Activated CD8-positive, alpha-beta memory T cell treated with anti-CD3 and anti-CD28 coated beads, Interleukin-2, amount 10 ng/mL, durations not matched to agents 7 days and 5 days (primary cell): Measurements from ENCODE around the gene RAB35. TPM values are rescaled to one million over a fixed set of nuclear protein-coding genes. Genes with fewer than 3 reads are reported as not detected.

Experiments
- ATAC-seq: fragments of 150-1000 bp; cut with Tn5 transposase; one replicate; pipeline ENCODE4 v1.10.0; 2021; ENCODE audit warnings: moderate library complexity
- CTCF ChIA-PET: fragments of 350-600 bp; sonication (Branson Sonifier 250); formaldehyde crosslinking; loops from one replicate; lab custom pipeline; 2021; ENCODE audit warnings: antibody characterized with exemption; lab: Charles Lee
- DNase-seq: peaks from one replicate; pipeline ENCODE4 v3.0.0-alpha.2; 2020
- H3K27ac Mint-ChIP-seq: one replicate; pipeline ENCODE4 v1.8.0; 2021; ENCODE audit warnings: mild to moderate bottlenecking, mixed read lengths
- H3K27me3 Mint-ChIP-seq: one replicate; pipeline ENCODE4 v1.8.0; 2021; ENCODE audit warnings: mixed read lengths
- H3K36me3 Mint-ChIP-seq: one replicate; pipeline ENCODE4 v1.8.0; 2021; ENCODE audit warnings: mild to moderate bottlenecking, mixed read lengths
- H3K4me1 Mint-ChIP-seq: one replicate; pipeline ENCODE4 v1.8.0; 2021; ENCODE audit warnings: mixed read lengths
- H3K4me3 Mint-ChIP-seq: one replicate; pipeline ENCODE4 v1.8.0; 2021; ENCODE audit warnings: mild to moderate bottlenecking, moderate library complexity, mixed read lengths
- H3K9me3 Mint-ChIP-seq: one replicate; pipeline ENCODE4 v1.8.0; 2022; ENCODE audit warnings: low read depth, mixed read lengths
- total RNA-seq, 2 experiments: library from RNA; stranded (reverse); gene quantifications; one replicate each; pipeline ENCODE4 v1.2.3, GENCODE V29; 2021

Gene RAB35
- total RNA-seq, 2 experiments from 2014 or later = 63.7 to 81.3 TPM

DNA sequence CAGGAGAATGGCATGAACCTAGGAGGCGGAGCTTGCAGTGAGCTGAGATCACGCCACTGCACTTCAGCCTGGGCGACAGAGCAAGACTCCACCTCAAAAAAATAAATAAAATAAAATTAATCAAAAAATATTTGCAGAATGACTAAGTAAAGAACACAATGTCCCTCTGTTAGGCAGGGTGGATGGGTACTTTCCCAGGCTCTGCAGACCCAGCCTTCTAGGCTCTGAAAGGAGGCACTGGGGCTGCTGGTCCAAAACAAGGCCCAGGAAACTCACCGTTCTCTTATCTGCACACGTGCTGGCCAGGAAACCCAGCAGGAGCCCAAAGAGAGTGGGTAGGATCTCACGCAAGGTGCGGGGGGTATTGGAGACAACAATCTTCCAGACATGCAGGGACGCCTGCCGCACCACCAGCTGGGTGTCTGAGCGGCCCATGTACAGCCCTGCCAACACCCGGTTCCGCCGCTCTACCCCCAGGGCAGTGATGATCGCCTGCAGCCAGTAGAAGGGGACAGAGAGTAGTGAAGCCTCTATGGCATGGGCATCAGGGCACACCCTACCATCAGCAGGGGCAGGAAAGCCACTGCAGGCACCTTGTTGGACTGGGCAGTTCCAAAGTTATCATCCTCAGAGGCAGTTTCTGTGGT, 25.8 kb upstream of the RAB35 start:
- CTCF ChIA-PET = no interaction called here
- H3K4me3 Mint-ChIP-seq = no peak overlapping the region
- no peaks in the 10 kb centered on the region for H3K27me3 Mint-ChIP-seq
- H3K4me1 Mint-ChIP-seq = no peaks in the 10 kb centered on the region
- no peak for ATAC-seq
- peaks cover 49% of the 10 kb centered on the region for H3K36me3 Mint-ChIP-seq
- H3K27ac Mint-ChIP-seq = no peak overlapping the region
- DNase-seq = no peak
- H3K9me3 Mint-ChIP-seq = no peaks in the 10 kb centered on the region

DNA sequence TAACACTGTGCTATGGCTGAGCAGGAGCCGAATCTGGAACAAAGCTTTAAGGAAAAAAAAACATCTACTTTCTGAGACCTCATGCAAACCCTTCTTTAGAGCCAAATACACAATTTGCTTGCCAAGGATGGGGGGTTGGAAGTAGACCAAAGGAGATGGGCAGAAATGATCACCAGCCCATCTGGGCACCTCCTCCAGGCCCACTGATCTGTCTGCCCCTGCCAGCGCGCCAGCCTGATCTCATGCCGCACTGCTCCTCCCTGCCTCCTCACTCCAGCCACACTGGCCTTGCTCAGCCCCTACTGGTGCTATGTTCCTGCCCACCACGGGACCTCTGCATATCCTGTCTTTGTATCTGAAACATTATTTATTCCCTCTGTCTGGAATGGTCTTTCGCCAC, 24.8 kb upstream of the RAB35 start:
- Mint-ChIP-seq H3K36me3 (peaks cover 51% of the 10 kb centered on the region), H3K9me3 (no peaks in the 10 kb centered on the region), H3K27me3 (no peaks in the 10 kb centered on the region), H3K27ac (no peak overlapping the region), H3K4me1 (no peaks in the 10 kb centered on the region), H3K4me3 (no peak overlapping the region)
- CTCF ChIA-PET = no interaction called here
- DNase-seq = no peak
- ATAC-seq = no peak

DNA sequence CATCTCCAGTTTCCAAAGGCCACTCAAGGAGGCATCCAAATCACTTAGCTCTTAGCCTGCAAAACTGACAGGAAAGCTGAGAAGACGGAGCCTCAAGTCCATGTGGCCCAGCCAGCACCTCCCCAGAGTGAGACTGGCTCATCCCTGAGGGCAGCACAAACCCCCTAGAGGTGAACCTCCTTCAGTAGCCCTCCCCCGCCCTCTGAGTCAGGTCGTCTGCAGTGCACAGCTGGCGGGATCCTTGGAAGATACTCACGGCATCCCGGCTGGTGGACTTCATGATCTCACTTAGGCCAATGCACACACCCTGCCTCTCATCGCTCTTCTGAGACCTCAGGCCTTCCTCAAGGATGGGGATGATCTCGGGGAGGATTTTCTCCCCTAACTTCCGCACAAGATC, 24.1 kb upstream of the RAB35 start:
- H3K4me3 Mint-ChIP-seq = no peak overlapping the region
- H3K27me3 Mint-ChIP-seq = no peaks in the 10 kb centered on the region
- H3K36me3 Mint-ChIP-seq = peaks cover 55% of the 10 kb centered on the region
- DNase-seq (no peak), ATAC-seq (no peak)
- H3K4me1 Mint-ChIP-seq = no peaks in the 10 kb centered on the region
- CTCF ChIA-PET = no interaction called here
- H3K9me3 Mint-ChIP-seq = no peaks in the 10 kb centered on the region
- H3K27ac Mint-ChIP-seq = no peak overlapping the region

DNA sequence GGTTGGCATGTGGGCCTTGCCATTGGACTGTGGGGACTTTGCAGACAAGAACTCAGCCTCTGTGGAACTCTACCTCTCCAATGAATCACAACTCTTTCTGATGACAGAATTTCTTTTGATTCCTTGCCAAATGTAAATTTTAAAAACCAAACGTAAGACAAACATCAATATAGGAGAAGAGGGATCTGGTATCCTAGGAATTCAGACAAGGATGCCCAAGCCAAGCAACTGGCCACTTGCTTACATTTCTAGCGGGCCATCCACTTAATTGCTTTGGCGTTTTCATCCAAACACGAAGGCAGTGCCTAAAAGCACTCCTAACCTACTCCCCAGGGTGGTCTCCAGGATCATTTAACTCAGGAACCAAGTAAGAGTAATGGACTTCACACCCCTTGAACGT, 23.4 kb upstream of the RAB35 start:
- ATAC-seq = no peak
- CTCF ChIA-PET = no interaction called here
- H3K4me1 Mint-ChIP-seq = peaks cover 1% of the 10 kb centered on the region
- no peaks in the 10 kb centered on the region for H3K9me3 Mint-ChIP-seq
- no peaks in the 10 kb centered on the region for H3K27me3 Mint-ChIP-seq
- no peak overlapping the region for H3K27ac Mint-ChIP-seq
- peaks cover 59% of the 10 kb centered on the region for H3K36me3 Mint-ChIP-seq
- H3K4me3 Mint-ChIP-seq = no peak overlapping the region
- no peak for DNase-seq

DNA sequence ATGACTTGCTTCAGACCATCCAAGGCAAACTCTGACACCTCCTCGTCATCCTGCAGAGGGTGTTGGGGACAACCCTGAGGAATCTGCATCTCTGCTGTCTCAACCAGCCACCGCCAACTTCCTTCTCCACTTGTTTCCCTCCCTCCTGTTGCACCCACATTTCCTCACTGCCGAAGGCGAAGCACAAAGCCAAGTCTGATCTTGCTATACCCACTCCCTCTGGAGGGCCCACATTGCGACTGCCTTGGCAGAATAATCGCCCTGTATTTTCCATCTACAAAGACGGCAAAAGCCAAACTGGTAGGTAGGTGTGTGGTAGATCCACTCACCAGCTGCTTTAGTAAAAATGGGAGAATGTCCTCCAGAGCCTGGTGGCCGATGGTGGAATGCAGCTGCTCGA, 21.8 kb upstream of the RAB35 start:
- Mint-ChIP-seq H3K27me3 (no peaks in the 10 kb centered on the region), H3K27ac (no peak overlapping the region), H3K36me3 (peaks cover 60% of the 10 kb centered on the region), H3K4me1 (peaks cover 3% of the 10 kb centered on the region), H3K9me3 (no peaks in the 10 kb centered on the region), H3K4me3 (no peak overlapping the region)
- DNase-seq = no peak
- no peak for ATAC-seq
- CTCF ChIA-PET = no interaction called here

DNA sequence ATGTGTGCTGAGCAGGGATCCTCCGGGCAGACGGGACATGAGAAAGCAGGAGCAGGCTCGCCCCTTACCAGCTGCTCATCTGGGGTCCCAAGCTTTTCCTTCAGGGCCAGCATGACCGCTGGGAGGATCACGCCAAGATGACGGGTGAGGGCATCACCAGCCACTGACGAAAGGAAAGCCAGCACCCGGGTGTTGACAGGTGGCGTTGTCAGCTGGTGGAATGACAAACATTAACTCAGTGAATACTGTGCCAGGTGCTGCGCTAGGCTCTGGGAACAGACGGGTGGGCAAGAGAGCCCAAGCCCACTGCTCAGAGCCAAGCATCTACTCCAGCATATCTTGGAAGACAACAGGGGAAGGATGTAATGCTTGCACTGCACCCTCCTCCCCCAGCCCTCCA, 21.3 kb upstream of the RAB35 start:
- CTCF ChIA-PET = no interaction called here
- Mint-ChIP-seq H3K4me3 (no peak overlapping the region), H3K9me3 (no peaks in the 10 kb centered on the region), H3K27me3 (no peaks in the 10 kb centered on the region), H3K27ac (no peak overlapping the region), H3K36me3 (peaks cover 61% of the 10 kb centered on the region), H3K4me1 (peaks cover 3% of the 10 kb centered on the region)
- ATAC-seq = no peak
- no peak for DNase-seq

DNA sequence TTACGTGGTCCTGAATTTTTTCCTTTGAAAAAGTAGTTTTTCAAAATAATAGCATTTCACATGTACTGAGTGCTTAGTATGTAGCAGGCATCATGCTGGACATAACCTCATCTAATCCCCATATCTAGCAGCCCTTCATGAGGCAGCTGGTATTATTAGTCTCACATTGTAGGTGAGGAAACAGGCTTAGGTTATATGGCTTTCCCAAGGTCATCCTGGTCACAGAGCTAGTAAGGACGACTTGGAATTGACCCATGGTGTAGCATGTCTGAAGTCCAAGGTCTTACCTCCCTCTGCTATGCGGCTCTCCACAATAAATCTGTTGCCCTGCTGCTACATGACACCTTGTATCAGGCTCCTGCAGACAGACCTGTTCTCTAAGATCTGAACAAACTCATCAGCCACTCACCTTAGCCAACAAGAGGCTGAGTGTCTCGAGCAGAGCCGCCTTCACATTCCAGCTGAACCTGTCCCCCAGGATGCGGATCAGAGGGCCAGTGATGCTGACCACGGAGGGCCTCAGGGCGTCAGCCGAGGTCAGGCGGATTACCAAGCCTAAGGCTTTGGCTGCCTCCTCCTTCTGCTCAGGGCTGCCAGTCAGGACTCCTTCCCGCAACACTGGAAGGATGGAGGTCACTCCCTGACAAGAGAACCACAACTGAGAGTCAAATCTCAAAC, 19.7 kb upstream of the RAB35 start:
- DNase-seq (no peak), ATAC-seq (no peak)
- Mint-ChIP-seq H3K4me3 (no peak overlapping the region), H3K9me3 (no peaks in the 10 kb centered on the region), H3K27ac (no peak overlapping the region), H3K4me1 (peaks cover 3% of the 10 kb centered on the region), H3K36me3 (peaks cover 54% of the 10 kb centered on the region), H3K27me3 (no peaks in the 10 kb centered on the region)
- CTCF ChIA-PET = no interaction called here

DNA sequence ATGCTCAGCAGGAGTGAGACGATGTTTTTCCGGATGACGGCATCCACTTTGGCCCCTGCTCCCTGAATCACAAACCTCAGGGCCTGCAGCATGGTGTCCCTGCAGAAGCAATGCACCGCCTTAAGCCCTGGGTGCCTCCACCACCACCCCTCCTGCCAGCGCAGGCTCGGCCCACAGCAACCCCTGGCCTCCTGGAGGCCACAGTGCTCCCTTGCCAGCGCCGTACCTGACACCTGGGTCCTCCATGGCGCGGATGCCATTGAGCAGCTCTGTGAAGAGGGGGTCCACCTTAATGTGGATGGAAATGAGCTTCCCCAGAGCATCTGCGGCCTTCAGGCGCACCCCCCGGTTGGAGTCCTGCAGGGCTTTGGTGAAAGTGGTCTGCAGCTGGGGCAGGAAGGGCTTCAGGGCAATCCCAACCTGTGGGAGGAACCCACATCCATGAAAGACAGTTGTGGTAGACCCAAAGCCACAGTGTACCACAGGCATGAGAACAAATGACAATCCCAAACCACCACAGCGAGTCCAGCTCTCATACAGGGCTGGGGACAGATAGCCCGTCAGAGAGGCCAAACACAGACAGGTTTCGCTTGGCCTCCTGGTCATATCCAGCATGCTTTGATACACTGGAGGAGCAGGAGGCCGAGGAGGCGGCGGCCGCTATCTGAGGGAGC, 17.9 kb upstream of the RAB35 start:
- no peaks in the 10 kb centered on the region for H3K27me3 Mint-ChIP-seq
- H3K9me3 Mint-ChIP-seq = no peaks in the 10 kb centered on the region
- H3K4me1 Mint-ChIP-seq = peaks cover 3% of the 10 kb centered on the region
- DNase-seq (no peak), ATAC-seq (no peak)
- CTCF ChIA-PET = interaction anchor here (1.4 kb wide), 1 partner anchor 67 kb away, joined by 3 read pairs; the partner anchor contains the start of gene RPLP0
- H3K36me3 Mint-ChIP-seq = peaks cover 51% of the 10 kb centered on the region
- no peak overlapping the region for H3K4me3 Mint-ChIP-seq
- no peak overlapping the region for H3K27ac Mint-ChIP-seq

DNA sequence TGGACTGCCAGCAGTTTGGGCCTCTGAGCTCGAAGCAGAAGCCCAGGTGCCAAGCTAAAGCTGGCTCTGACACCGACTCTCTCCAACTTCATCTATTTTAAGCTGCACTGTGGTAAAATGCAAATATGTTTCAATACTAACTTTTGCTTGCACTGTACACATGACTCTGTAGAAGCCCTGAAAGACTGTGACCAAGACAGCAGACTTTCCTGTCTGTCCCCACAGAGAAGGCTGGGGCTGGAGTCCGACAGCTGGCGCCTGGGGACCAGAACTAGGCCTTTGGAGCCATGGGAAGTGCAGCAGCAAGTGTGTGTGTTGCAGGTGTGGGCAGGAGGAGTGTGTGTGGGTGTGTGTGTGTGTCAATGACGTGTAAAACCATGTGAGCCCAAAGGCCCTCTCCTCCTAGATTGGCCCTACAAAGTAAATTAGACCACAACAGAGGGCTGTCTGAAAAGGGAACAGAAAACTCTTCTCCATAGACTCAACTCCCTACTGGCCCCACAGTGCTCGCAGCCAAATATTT, 16.4 kb upstream of the RAB35 start:
- H3K27me3 Mint-ChIP-seq = no peaks in the 10 kb centered on the region
- peaks cover 55% of the 10 kb centered on the region for H3K36me3 Mint-ChIP-seq
- H3K27ac Mint-ChIP-seq = no peak overlapping the region
- ATAC-seq = no peak
- H3K4me3 Mint-ChIP-seq = no peak overlapping the region
- H3K9me3 Mint-ChIP-seq = no peaks in the 10 kb centered on the region
- peaks cover 3% of the 10 kb centered on the region for H3K4me1 Mint-ChIP-seq
- DNase-seq = no peak
- CTCF ChIA-PET = interaction anchor here (0.7 to 1.1 kb wide), 2 partner anchors 16 to 68 kb away, joined by 3 read pairs; partner anchors contain the start of gene RPLP0

DNA sequence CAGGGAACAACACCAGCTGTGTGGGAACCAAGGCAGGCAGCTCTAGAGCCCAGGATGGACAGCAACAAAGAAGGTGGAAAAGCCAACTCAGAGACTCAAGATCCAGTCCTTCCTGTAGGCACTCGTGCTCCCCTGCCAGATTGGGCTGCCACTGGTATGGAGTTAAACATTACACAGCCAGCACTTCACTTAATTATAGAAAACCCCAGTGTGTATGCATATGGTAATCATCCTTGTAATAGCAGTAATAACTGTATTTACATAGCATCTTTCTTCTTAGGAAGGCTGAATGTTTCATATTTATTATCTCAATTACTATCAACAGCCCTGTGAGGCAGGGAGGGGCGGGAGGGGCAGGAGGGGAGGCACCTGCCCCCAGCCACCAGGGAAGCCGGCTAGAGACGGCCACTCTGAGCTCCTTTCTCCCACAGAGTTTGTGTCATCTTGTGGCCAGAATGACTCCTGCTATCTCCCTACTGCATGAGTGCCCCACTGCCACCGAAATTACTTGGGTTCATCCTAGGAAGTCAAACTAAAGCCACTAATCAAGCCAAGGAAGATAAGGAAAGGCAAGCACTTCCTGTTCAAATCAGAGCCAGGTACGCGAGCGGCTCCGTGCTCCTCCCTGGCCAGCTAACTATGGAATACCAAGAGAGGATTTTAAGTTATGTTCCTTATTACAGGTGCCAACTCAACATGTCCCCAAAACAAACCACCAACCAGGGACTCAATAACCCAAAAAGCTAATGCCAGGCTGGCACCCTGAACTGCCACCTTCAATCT, 15.7 kb upstream of the RAB35 start:
- CTCF ChIA-PET = interaction anchor here (0.7 to 1.4 kb wide), 3 partner anchors 15 to 133 kb away, joined by 3 read pairs; partner anchors contain the start of genes PXN and RPLP0
- ATAC-seq (no peak), DNase-seq (no peak)
- Mint-ChIP-seq H3K4me3 (no peak overlapping the region), H3K9me3 (no peaks in the 10 kb centered on the region), H3K4me1 (peaks cover 4% of the 10 kb centered on the region), H3K27me3 (no peaks in the 10 kb centered on the region), H3K27ac (no peak overlapping the region), H3K36me3 (peaks cover 61% of the 10 kb centered on the region)

DNA sequence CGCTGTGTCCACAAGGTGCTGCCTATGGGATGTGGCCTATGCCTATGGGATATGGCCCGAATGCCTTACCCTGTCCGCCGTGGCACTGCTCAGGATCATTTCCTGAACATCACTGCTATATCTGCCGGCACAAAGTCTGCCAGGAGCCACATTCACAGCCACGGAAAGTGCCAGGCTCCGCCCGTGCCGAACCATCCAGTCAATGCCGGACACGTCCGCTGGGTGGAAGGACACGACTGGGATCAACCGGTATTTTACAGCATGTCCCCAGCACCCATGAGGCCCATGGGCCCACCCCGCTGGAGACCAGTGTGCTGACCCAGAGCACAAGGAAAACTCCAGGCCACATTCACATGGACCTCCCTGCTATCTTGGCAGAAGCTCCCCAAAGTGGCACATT, 14.6 kb upstream of the RAB35 start:
- Mint-ChIP-seq H3K27me3 (no peaks in the 10 kb centered on the region), H3K4me3 (no peak overlapping the region), H3K27ac (no peak overlapping the region), H3K9me3 (no peaks in the 10 kb centered on the region), H3K36me3 (peaks cover 59% of the 10 kb centered on the region), H3K4me1 (peaks cover 10% of the 10 kb centered on the region)
- CTCF ChIA-PET = interaction anchor here (1.4 kb wide), 1 partner anchor 134 kb away, joined by 3 read pairs; the partner anchor contains the start of gene PXN
- ATAC-seq (no peak), DNase-seq (no peak)

DNA sequence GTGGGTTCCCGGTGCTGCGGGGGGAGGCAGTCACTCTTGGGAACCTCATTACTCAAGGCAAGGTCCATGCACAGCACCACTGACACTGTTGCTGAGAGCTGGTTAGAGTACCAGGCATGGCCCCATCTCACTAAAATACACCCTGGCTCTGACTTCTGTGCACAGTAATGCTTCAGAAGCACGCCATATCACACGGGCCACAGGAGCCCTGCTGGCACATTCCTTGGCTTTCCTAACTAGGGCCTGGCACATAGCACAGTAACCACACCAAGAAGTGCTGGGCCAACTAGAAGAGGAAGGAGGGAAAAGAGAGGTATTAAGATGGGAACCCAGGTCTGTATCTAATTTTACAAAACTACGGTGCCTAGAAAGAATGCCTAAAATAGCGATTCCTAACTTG, 13.5 kb upstream of the RAB35 start:
- no peak for ATAC-seq
- H3K27me3 Mint-ChIP-seq = no peaks in the 10 kb centered on the region

DNA sequence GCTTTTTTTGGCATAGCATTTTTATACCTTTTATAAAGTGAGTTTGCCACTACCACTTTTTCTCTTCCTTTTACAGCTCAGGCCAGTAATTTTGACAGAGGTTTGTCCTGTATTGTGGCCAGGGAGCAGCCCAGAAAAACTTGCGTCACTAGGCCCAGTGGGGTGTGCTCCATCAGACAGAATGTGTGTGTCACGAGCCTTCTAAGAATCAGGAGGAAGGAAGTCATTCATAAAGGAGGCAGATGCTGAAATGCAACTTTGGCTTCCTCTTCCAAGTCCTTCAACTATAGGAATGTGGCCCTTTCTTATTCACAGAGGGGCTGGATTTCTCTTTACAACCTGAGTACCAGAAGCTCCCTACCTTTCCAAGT, 10.1 kb upstream of the RAB35 start:
- H3K36me3 Mint-ChIP-seq = peaks cover 35% of the 10 kb centered on the region
- ATAC-seq = no peak
- H3K4me1 Mint-ChIP-seq = peaks cover 30% of the 10 kb centered on the region
- CTCF ChIA-PET = interaction anchor here (1.0 to 1.3 kb wide), 2 partner anchors 9 to 41 kb away, joined by 3 to 5 read pairs; no protein-coding TSS in a partner anchor
- H3K27ac Mint-ChIP-seq = no peak overlapping the region
- H3K9me3 Mint-ChIP-seq = no peaks in the 10 kb centered on the region
- H3K4me3 Mint-ChIP-seq = no peak overlapping the region
- no peak for DNase-seq
- no peaks in the 10 kb centered on the region for H3K27me3 Mint-ChIP-seq

More for the DNA sequence above, 13.5 kb upstream of the RAB35 start:
- CTCF ChIA-PET = no interaction called here
- H3K27ac Mint-ChIP-seq = no peak overlapping the region
- DNase-seq = no peak
- H3K9me3 Mint-ChIP-seq = no peaks in the 10 kb centered on the region
- no peak overlapping the region for H3K4me3 Mint-ChIP-seq
- H3K4me1 Mint-ChIP-seq = peaks cover 9% of the 10 kb centered on the region
- H3K36me3 Mint-ChIP-seq = peaks cover 54% of the 10 kb centered on the region
